SU-DHL-6 (cell line): Measurements from ENCODE around the gene TLR10.

Source experiments
- EZH2phosphoT487 ChIP-seq: fragments of 200-600 bp; sonication (generic), shearing (Covaris generic); conservative IDR thresholded peaks from 2 replicates; pipeline ENCODE4 v1.6.1; 2018; ENCODE audit warnings: mild to moderate bottlenecking, antibody characterized with exemption, low read length, moderate library complexity, mixed read lengths
- TF ChIP-seq, protein P1 (sequence below): fragments of 200-600 bp; sonication (generic); IDR thresholded peaks from one replicate; pipeline ENCODE4 v1.5.1; 2017; ENCODE audit warnings: antibody characterized with exemption, mild to moderate bottlenecking, low read length, moderate library complexity; ENCODE audit not compliant: insufficient read depth, poor library complexity, severe bottlenecking

DNA sequence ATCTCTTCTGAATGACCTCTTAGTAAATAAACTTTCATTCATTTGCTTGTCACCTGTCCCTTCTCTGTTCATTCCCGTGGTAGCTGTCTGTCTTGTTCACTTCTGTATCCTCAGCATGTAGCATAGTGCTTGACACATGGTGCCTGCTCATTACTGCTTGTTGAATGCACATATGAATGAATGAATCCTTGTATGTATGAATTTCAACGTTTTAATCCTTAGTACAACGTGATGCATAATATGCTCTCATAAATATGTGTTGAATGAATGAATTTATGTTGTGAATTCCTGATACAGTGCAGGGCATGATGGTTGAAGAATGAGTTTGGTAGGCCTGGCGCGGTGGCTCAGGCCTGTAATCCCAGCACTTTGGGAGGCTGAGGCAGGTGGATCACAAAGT, 3.0 kb downstream of the TLR10 start:
- TF ChIP-seq, protein P1, sequence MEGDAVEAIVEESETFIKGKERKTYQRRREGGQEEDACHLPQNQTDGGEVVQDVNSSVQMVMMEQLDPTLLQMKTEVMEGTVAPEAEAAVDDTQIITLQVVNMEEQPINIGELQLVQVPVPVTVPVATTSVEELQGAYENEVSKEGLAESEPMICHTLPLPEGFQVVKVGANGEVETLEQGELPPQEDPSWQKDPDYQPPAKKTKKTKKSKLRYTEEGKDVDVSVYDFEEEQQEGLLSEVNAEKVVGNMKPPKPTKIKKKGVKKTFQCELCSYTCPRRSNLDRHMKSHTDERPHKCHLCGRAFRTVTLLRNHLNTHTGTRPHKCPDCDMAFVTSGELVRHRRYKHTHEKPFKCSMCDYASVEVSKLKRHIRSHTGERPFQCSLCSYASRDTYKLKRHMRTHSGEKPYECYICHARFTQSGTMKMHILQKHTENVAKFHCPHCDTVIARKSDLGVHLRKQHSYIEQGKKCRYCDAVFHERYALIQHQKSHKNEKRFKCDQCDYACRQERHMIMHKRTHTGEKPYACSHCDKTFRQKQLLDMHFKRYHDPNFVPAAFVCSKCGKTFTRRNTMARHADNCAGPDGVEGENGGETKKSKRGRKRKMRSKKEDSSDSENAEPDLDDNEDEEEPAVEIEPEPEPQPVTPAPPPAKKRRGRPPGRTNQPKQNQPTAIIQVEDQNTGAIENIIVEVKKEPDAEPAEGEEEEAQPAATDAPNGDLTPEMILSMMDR: no peak
- TF ChIP-seq EZH2phosphoT487: no peak
